ENCODE results near the gene TBC1D13.

DNA sequence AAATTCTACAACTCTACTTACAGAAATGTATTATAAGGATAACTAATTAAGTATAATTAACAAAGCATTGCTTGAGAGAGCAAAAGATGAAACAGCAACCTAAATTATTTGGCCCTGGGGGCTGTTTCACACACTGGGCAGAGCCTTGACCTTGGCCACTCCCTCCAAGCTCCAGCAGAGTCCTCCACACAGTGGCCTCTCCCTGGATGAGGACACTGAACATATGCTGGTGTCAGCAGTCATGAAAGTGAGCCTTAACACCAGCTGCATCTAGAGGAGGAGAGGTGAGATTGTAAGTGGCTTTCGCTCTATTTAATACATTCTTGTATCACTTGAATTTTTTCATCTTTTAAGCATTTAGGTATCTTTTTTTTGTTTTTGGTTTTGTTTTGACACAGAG, 39.8 kb upstream of the TBC1D13 start:
- TF ChIP-seq, protein P1, sequence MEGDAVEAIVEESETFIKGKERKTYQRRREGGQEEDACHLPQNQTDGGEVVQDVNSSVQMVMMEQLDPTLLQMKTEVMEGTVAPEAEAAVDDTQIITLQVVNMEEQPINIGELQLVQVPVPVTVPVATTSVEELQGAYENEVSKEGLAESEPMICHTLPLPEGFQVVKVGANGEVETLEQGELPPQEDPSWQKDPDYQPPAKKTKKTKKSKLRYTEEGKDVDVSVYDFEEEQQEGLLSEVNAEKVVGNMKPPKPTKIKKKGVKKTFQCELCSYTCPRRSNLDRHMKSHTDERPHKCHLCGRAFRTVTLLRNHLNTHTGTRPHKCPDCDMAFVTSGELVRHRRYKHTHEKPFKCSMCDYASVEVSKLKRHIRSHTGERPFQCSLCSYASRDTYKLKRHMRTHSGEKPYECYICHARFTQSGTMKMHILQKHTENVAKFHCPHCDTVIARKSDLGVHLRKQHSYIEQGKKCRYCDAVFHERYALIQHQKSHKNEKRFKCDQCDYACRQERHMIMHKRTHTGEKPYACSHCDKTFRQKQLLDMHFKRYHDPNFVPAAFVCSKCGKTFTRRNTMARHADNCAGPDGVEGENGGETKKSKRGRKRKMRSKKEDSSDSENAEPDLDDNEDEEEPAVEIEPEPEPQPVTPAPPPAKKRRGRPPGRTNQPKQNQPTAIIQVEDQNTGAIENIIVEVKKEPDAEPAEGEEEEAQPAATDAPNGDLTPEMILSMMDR (IDR thresholded peaks at IDR 0.05) = no peak
- no peak for TF ChIP-seq POLR2A (IDR thresholded peaks at IDR 0.05)

All from ovary (tissue), 3 donors.